H1 (cell line): ENCODE results near the gene BARHL2. TPM values are rescaled to one million over a fixed set of nuclear protein-coding genes. Genes with fewer than 3 reads are reported as not detected.

ENCODE experiments used
- CTBP2 ChIP-seq: IDR thresholded peaks from 2 replicates; pipeline ENCODE4 v1.7.0; 2011; ENCODE audit warnings: borderline replicate concordance, mild to moderate bottlenecking, moderate library complexity, mixed read lengths, low read length; ENCODE audit not compliant: insufficient read depth, insufficient read length
- E2F6 ChIP-seq: IDR thresholded peaks from 2 replicates; pipeline ENCODE4 v1.6.1; 2012; ENCODE audit warnings: inconsistent platforms
- EZH2 ChIP-seq: fragments of 200-600 bp; sonication (generic); IDR thresholded peaks from 2 replicates; pipeline ENCODE4 v1.7.1; 2012; ENCODE audit warnings: low read depth, mild to moderate bottlenecking, moderate library complexity, low read length, inconsistent platforms; ENCODE audit not compliant: severe bottlenecking
- KDM4A ChIP-seq: IDR thresholded peaks from one replicate; pipeline ENCODE4 v1.7.1; 2012; ENCODE audit warnings: low read depth, mild to moderate bottlenecking, moderate library complexity, low read length, inconsistent platforms; ENCODE audit not compliant: severe bottlenecking
- PHF8 ChIP-seq: fragments of 200-600 bp; sonication (generic); conservative IDR thresholded peaks from 2 replicates; pipeline ENCODE4 v1.7.1; 2012; ENCODE audit warnings: low read depth, mild to moderate bottlenecking, inconsistent platforms, low read length, moderate library complexity
- POLR2A ChIP-seq, 2 experiments: IDR thresholded peaks; 1 replicate in 1 of 2; 2 replicates in 1 of 2; pipeline ENCODE4 v1.6.1; 2011; ENCODE audit warnings: low read depth in 2 of 2, low read length in 2 of 2, mild to moderate bottlenecking in 2 of 2; ENCODE audit errors: control extremely low read depth in 1 of 2
- RNF2 ChIP-seq: fragments of 200-900, 300-1000 bp; sonication (generic); IDR thresholded peaks from 2 replicates; pipeline ENCODE4 v1.7.1; 2016; ENCODE audit warnings: borderline replicate concordance, low read depth, mild to moderate bottlenecking, antibody characterized with exemption, low read length; ENCODE audit not compliant: poor library complexity, severe bottlenecking; ENCODE audit errors: missing control alignments
- SRF ChIP-seq: IDR thresholded peaks from 2 replicates; pipeline ENCODE4 v1.6.1; 2011; ENCODE audit warnings: mild to moderate bottlenecking, low read depth, low read length, moderate library complexity
- SUZ12 ChIP-seq: fragments of 200-600 bp; sonication (generic); IDR thresholded peaks from 2 replicates; pipeline ENCODE4 v1.6.1; 2012; ENCODE audit warnings: mild to moderate bottlenecking, inconsistent platforms, low read length, moderate library complexity, mixed read lengths
- polyA plus RNA-seq, 7 experiments: library from polyadenylated mRNA; depleted of rRNA in 3 of 7; stranded (reverse) in 5 of 7; unstranded in 2 of 7; fragments of >200 nt in 5 of 7; fragments of 200-250 nt in 2 of 7; gene quantifications; 1 replicate in 5 of 7; 2 replicates in 1 of 7; 4 replicates in 1 of 7; pipeline versions ENCODE4 v1.2.1 to v1.2.3, GENCODE V29; 2011 to 2013; ENCODE audit warnings: missing spikeins in 2 of 7, mixed read lengths in 2 of 7
- total RNA-seq: library from RNA; stranded (reverse); fragmentation: NEBNext Ultra II Directional; extraction: Animal tissue kit (Norgen Biotek cat#: 25700); gene quantifications from 2 replicates; pipeline ENCODE4 v1.2.1, GENCODE V29; 2021

Gene BARHL2
- total and polyA plus RNA-seq, 2 of the 8 experiments (the other 6 are each of a cell fraction or from before 2014, with no cell fraction given) = 0.15 TPM; not detected in 1

GRCh38 chr1:90710579-90711536 lies 6.2 kb downstream of the BARHL2 start (continued):
- TF ChIP-seq RNF2 (peak; percentile 94), CTBP2 (peak; percentile 88), POLR2A (IDR thresholded peaks at IDR 0.05; ENCODE audit: control extremely low read depth in 1 of 2, low read depth in 2 of 2, low read length in 2 of 2) (no peak), E2F6 (peak; percentile 75), SRF (no peak), PHF8 (no peak), SUZ12 (peak; percentile 95), EZH2 (peak; percentile 85), KDM4A (peak; percentile 16)
